SJCRH30 (cell line): ENCODE data around the gene CMIP. TPM values are rescaled to one million over a fixed set of nuclear protein-coding genes. Genes with fewer than 3 reads are reported as not detected.
"Not testable (repeated sequence)": the region's sequence is repeated elsewhere in the genome, so short reads cannot be mapped to it uniquely, and the experiment has no call there.

Experiments
- DNase-seq, 2 experiments: peaks; one replicate each; pipeline ENCODE4 v3.0.0-alpha.2; 2015 to 2020
- H3K27ac ChIP-seq: fragments of 250-450 bp; sonication (Bioruptor Pico); 2 replicates; pipeline ENCODE4 v1.5.1; 2020; ENCODE audit warnings: mild to moderate bottlenecking, moderate library complexity
- H3K27me3 ChIP-seq: fragments of 250-450 bp; sonication (Bioruptor Pico); 2 replicates; pipeline ENCODE4 v1.5.1; 2020; ENCODE audit warnings: mild to moderate bottlenecking, moderate library complexity
- H3K36me3 ChIP-seq: fragments of 250-450 bp; sonication (Bioruptor Pico); 2 replicates; pipeline ENCODE4 v1.5.1; 2020; ENCODE audit warnings: mild to moderate bottlenecking, moderate library complexity
- H3K4me1 ChIP-seq: fragments of 250-450 bp; sonication (Bioruptor Pico); 2 replicates; pipeline ENCODE4 v1.5.1; 2020; ENCODE audit warnings: mild to moderate bottlenecking, moderate library complexity
- H3K4me3 ChIP-seq: fragments of 250-450 bp; sonication (Bioruptor Pico); 2 replicates; pipeline ENCODE4 v1.5.1; 2020; ENCODE audit warnings: mild to moderate bottlenecking, moderate library complexity
- H3K9me3 ChIP-seq: fragments of 250-450 bp; sonication (Bioruptor Pico); replicated peaks from 2 replicates; pipeline ENCODE4 v1.5.1; 2020; ENCODE audit warnings: mild to moderate bottlenecking, moderate library complexity
- total RNA-seq: library from RNA; depleted of rRNA; stranded (reverse); fragments of >200 nt; shearing (Covaris generic); gene quantifications from 2 replicates; pipeline ENCODE4 v1.2.3, GENCODE V29; 2014; rRNA removed

The CMIP gene
- total RNA-seq: 12.2 and 12.9 TPM in 2 replicates

GRCh38 chr16:81444448-81445121 is at the start of gene CMIP:
Gene CMIP, plus strand, starts transcription at chr16:81444808.
- Histone ChIP-seq H3K4me1 (no peaks in the 10 kb centered on the region), H3K27ac (no peak within 1 kb of the TSS), H3K9me3 (no peaks in the 10 kb centered on the region), H3K4me3 (peak within 1 kb of the TSS; percentile 68), H3K36me3 (no peaks in the 10 kb centered on the region), H3K27me3 (peaks cover 5% of the 10 kb centered on the region; the same call in 1 of the 2 replicates)
- peak; percentile 65 to 70 for DNase-seq

GRCh38 chr16:81394966-81395655 is 49.5 kb upstream of the CMIP start:
- Histone ChIP-seq H3K4me3 (no peak overlapping the region), H3K9me3 (no peaks in the 10 kb centered on the region), H3K4me1 (no peaks in the 10 kb centered on the region), H3K27ac (no peak overlapping the region), H3K36me3 (no peaks in the 10 kb centered on the region), H3K27me3 (no peaks in the 10 kb centered on the region)
- DNase-seq: no peak

GRCh38 chr16:81397058-81397878 is 47.3 kb upstream of the CMIP start:
- Histone ChIP-seq H3K36me3 (no peaks in the 10 kb centered on the region), H3K4me1 (no peaks in the 10 kb centered on the region), H3K4me3 (no peak overlapping the region), H3K9me3 (no peaks in the 10 kb centered on the region), H3K27ac (no peak overlapping the region), H3K27me3 (no peaks in the 10 kb centered on the region)
- DNase-seq: no peak

- H3K4me3 ChIP-seq: no peak overlapping the region
- DNase-seq: no peak
- no peaks in the 10 kb centered on the region for H3K4me1 ChIP-seq
- no peak overlapping the region for H3K27ac ChIP-seq
- H3K27me3 ChIP-seq: no peaks in the 10 kb centered on the region
- no peaks in the 10 kb centered on the region for H3K36me3 ChIP-seq
- H3K9me3 ChIP-seq: no peaks in the 10 kb centered on the region
Measured at GRCh38 chr16:81397879-81398520, 46.6 kb upstream of the CMIP start.

- Histone ChIP-seq H3K4me1 (no peaks in the 10 kb centered on the region), H3K27ac (no peak overlapping the region), H3K9me3 (no peaks in the 10 kb centered on the region), H3K36me3 (no peaks in the 10 kb centered on the region), H3K27me3 (no peaks in the 10 kb centered on the region), H3K4me3 (no peak overlapping the region)
- DNase-seq: no peak
Measured at GRCh38 chr16:81399909-81400308, 44.7 kb upstream of the CMIP start.

GRCh38 chr16:81401035-81401950 is 43.3 kb upstream of the CMIP start:
- H3K36me3 ChIP-seq: no peaks in the 10 kb centered on the region
- no peaks in the 10 kb centered on the region for H3K4me1 ChIP-seq
- peak; percentile 30 to 38 for DNase-seq
- H3K4me3 ChIP-seq: no peak overlapping the region
- H3K27ac ChIP-seq: no peak overlapping the region
- no peaks in the 10 kb centered on the region for H3K27me3 ChIP-seq
- no peaks in the 10 kb centered on the region for H3K9me3 ChIP-seq

GRCh38 chr16:81403208-81403600 is 41.4 kb upstream of the CMIP start:
- Histone ChIP-seq H3K9me3 (no peaks in the 10 kb centered on the region), H3K4me1 (peaks cover 3% of the 10 kb centered on the region; the same call in 1 of the 2 replicates), H3K36me3 (no peaks in the 10 kb centered on the region), H3K4me3 (no peak overlapping the region), H3K27ac (no peak overlapping the region), H3K27me3 (no peaks in the 10 kb centered on the region)
- DNase-seq: no peak

GRCh38 chr16:81403601-81404391 is 40.8 kb upstream of the CMIP start:
- Histone ChIP-seq H3K27me3 (no peaks in the 10 kb centered on the region), H3K4me3 (peak overlapping the region; percentile 46), H3K4me1 (peaks cover 3% of the 10 kb centered on the region; the same call in 1 of the 2 replicates), H3K27ac (no peak overlapping the region), H3K9me3 (no peaks in the 10 kb centered on the region), H3K36me3 (no peaks in the 10 kb centered on the region)
- peak; percentile 73 to 82 for DNase-seq

- not testable (repeated sequence) for DNase-seq, H3K36me3 ChIP-seq, H3K27me3 ChIP-seq, H3K4me3 ChIP-seq, H3K4me1 ChIP-seq, H3K9me3 ChIP-seq, H3K27ac ChIP-seq
Measured at GRCh38 chr16:81405002-81405401, 39.6 kb upstream of the CMIP start.

- peak in 1 of 2 experiments; percentile 25 for DNase-seq
- Histone ChIP-seq H3K4me1 (peaks cover 3% of the 10 kb centered on the region; the same call in 1 of the 2 replicates), H3K4me3 (no peak overlapping the region), H3K9me3 (no peaks in the 10 kb centered on the region), H3K27ac (no peak overlapping the region), H3K36me3 (no peaks in the 10 kb centered on the region), H3K27me3 (no peaks in the 10 kb centered on the region)
Measured at GRCh38 chr16:81405702-81406113, 38.9 kb upstream of the CMIP start.

- Histone ChIP-seq H3K27me3 (no peaks in the 10 kb centered on the region), H3K4me1 (peaks cover 3% of the 10 kb centered on the region; the same call in 1 of the 2 replicates), H3K4me3 (no peak overlapping the region), H3K36me3 (no peaks in the 10 kb centered on the region), H3K27ac (no peak overlapping the region), H3K9me3 (no peaks in the 10 kb centered on the region)
- no peak for DNase-seq
Measured at GRCh38 chr16:81408409-81408950, 36.1 kb upstream of the CMIP start.

GRCh38 chr16:81409016-81409556 is 35.5 kb upstream of the CMIP start:
- no peaks in the 10 kb centered on the region for H3K9me3 ChIP-seq
- H3K36me3 ChIP-seq: no peaks in the 10 kb centered on the region
- H3K27ac ChIP-seq: no peak overlapping the region
- H3K4me1 ChIP-seq: peaks cover 3% of the 10 kb centered on the region; the same call in 1 of the 2 replicates
- no peaks in the 10 kb centered on the region for H3K27me3 ChIP-seq
- DNase-seq: no peak
- no peak overlapping the region for H3K4me3 ChIP-seq
